Measurements from ENCODE around the gene CCDC92.
"Not testable (repeated sequence)": the region's sequence is repeated elsewhere in the genome, so short reads cannot be mapped to it uniquely, and the experiment has no call there.

Gene CCDC92

GRCh38 chr12:123948796-123949769 is 23.5 kb downstream of the CCDC92 start:
- no peak for DNase-seq

DNA sequence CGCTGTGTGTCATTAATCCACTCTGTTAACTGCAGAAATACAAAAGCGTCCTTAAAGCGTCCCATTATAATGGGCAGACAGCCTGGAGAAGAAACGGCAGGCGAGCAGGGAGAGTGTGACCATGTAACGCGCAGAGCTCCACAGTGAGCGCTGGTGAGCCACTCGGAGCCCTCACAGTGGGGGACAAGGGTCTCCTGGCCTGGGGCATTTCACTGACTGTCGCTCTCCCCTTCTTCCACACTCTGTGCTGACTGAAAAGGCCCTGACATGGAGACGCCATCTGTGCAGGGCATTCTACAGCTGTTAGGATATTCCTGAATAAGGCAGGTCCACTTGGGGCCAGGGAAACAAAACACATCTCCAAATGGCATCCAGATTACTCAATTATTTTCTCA is 24.2 kb downstream of the CCDC92 start:
- no peak for DNase-seq

GRCh38 chr12:123947531-123947930 is 25.1 kb downstream of the CCDC92 start:
- not testable (repeated sequence) for DNase-seq

DNA sequence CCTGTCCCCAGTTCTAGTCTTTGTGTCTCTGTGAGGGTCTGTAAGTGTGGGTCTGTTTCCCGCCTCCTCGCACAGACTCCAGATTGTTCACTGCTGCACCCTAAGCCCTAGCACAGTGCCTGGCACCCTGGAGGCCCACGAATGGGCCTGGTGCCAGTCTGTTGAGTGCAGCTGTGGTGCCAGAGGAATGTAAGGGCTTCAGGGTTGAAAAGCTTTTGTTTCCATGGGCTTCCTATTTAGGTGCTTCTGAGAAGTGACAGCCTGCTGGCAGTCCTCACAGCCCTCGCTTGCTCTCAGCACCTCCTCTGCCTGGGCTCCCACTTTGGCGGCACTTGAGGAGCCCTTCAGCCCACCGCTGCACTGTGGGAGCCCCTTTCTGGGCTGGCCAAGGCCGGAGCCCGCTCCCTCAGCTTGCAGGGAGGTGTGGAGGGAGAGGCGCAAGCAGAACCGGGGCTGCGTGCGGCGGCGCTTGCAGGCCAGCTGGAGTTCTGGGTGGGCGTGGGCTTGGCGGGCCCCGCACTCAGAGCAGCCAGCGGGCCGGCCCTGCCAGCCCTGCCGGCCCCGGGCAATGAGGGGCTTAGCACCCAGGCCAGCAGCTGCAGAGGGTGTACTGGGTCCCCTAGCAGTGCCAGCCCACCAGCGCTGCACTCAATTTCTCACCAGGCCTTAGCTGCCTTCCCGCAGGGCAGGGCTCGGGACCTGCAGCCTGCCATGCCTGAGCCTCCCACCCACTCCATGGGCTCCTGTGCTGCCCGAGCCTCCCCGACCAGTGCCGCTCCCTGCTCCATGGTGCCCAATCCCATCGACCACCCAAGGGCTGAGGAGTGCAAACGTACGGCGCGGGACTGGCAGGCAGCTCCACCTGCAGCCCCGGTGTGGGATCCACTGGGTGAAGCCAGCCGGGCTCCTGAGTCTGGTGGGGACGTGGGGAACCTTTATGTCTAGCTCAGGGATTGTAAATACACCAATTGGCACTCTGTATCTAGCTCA is 25.8 kb downstream of the CCDC92 start:
- DNase-seq: not testable (repeated sequence)

DNA sequence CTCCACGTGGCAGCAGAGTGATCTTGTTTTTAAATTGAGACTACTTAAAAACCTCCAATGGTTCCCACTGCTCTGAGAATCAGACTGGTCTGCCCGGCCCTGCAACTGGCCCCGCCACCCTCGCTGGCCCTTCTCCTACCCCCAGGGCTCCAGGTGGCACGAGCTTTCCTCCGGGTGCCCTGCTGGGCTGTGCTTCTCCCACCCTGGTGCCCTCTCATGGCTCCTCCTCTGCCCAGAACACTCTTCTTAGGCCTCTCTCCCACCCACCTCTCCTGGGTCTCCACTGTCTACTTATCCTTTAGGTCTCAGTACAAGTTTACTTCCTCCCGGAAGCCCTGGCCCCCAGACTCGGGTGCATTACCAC is 26.5 kb downstream of the CCDC92 start:
- no peak for DNase-seq

- no peak for DNase-seq
Observed at GRCh38 chr12:123945287-123946151, 27.1 kb downstream of the CCDC92 start.

- DNase-seq: no peak
Observed at GRCh38 chr12:123944696-123945095, 27.9 kb downstream of the CCDC92 start.

- DNase-seq: no peak
Observed at GRCh38 chr12:123943816-123944215, 28.8 kb downstream of the CCDC92 start.

GRCh38 chr12:123942911-123943648 is 29.6 kb downstream of the CCDC92 start:
- DNase-seq: no peak

DNA sequence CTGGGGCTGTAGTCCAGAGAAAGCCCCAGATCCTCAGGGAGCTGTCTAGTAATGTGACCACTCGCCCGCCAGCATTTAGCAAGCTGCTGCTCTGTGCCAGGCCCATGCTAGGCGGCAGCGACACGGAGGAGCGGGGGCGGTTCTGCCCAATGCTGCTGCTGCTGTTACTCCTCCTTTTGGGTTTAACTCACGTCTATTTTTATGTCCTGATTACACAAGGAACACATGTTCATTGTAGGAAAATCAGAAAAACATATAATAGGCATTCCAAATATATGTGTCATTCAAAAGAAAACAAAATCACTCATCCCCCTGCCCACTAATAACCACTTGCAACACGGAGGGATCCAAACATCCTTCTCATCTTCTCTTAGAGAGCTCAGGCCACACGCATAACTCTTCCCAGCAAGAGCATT is 30.4 kb downstream of the CCDC92 start:
- DNase-seq: peak; percentile 58

GRCh38 chr12:123941624-123942237 is 30.9 kb downstream of the CCDC92 start:
- DNase-seq: no peak

- no peak for DNase-seq
Observed at GRCh38 chr12:123941000-123941399, 31.6 kb downstream of the CCDC92 start.

DNA sequence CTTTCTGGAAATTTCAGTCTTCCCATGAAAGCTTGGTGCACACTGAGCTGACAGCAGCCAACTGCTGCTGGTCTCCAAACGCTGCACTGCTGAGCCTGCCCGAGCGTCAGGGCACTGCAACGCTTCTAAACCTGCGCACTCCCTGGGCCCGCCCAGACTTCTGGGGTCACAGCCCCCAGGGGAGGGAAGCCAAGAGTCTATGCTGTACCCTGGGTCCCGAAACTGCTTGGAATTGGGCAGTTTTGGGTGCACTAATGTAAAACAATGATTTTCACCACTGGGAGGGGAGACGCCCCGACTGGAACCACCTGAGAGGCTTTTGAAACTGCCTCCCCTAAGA is 32.0 kb downstream of the CCDC92 start:
- DNase-seq: no peak

DNA sequence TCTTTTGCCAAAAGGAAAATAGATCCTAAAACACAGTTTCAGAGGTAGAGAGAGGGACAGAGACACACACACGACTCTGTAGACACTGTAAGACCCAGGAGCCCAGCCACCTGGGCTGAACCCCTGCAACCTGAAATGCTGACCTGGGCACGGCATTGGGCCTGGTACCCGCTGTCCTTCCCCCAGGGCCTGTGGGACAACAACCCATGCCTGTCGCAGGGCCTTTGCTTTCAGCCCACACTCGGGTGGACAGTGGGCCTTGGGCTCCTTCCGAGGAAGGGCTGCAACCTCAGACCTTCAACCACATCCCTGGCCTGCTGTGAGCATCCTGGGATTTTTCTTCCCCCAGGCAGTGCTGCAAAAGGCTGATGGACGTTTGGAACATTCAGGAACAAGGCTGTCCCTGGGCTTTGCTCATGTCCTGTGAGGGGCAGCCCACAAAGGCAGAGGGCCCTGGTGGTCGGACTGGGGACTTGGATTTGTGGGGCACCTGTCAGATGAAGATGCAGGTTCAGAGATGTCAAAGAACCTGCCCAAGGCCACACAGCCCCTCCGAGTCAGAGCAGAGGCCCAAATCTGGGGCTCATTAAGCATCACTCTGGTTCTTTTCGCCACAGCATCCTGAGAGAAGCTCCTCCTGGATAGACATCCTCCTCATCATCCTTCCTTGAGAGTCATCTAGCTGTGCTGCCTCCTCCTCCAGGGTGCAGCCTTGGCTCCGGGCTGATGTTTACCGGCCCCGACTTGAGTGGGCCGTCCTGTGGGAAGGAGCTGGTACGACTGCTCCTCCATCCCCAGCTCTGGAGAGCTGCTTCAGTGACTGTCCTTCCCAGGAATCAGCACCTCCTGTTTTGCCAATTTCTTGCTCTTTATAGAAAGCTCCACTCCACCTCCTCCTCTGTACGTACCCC is 32.7 kb downstream of the CCDC92 start:
- no peak for DNase-seq

GRCh38 chr12:123938679-123939480 is 33.8 kb downstream of the CCDC92 start:
- DNase-seq: no peak

DNA sequence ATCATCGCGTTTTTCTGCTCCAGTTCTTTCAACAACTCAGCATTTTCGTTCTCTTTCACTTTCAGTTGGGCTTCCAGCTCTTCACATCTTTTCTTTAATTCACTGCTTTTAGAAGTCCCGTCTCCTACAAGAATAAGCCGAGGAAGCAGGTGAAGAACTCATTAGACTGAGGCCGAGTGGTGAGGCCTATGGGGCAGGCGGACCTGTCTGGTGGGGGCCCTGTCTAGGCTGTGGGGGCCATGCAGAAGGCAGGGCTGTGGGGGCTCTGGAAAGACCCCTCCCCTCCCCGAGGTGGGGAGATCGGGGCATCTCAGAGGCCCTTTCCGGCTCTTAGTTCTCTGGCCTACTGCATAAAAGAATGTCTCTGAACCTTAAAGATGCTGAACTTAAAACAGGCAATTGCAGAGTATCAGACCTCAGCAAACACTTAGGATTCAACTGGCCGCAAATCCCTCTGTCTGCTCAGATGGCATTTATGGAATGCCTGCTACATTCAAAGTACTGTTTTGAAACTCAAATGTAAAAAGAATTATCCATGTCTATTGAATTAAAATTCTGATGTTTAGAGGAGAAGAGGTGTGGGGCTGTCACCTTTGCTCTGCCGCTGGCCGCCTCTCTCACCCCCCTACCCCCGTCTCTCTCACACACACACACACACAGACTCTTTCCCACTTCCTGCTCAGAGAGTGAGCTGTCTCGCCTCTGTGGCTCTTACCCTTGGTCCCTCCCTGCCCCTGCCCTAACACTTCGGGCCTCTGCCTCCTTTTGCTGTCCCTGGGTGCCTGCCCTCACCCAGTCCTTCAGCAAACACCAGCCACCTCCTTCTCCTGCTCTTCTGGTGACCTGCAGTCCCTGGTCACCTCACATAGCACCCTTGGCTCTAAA is 34.7 kb downstream of the CCDC92 start:
- no peak for DNase-seq

GRCh38 chr12:123936956-123937706 is 35.5 kb downstream of the CCDC92 start:
- DNase-seq: no peak

GRCh38 chr12:123936471-123936870 is 36.2 kb downstream of the CCDC92 start:
- DNase-seq: no peak
